ENCODE results near the gene EFNB3. TPM values are rescaled to one million over a fixed set of nuclear protein-coding genes. Genes with fewer than 3 reads are reported as not detected.

The EFNB3 gene
- total RNA-seq, 1 experiment from 2014 or later, result 5.1 TPM

GRCh38 chr17:7711051-7711755, 6.2 kb downstream of the EFNB3 start:
- Mint-ChIP-seq H3K4me3 (ENCODE audit: unreplicated experiment) (no peak overlapping the region), H3K4me1 (ENCODE audit: low read depth, unreplicated experiment) (no peaks in the 10 kb centered on the region), H3K36me3 (ENCODE audit: insufficient read depth, unreplicated experiment) (peaks cover 5% of the 10 kb centered on the region), H3K27ac (ENCODE audit: unreplicated experiment) (no peak overlapping the region), H3K9me3 (ENCODE audit: unreplicated experiment) (no peaks in the 10 kb centered on the region), H3K27me3 (ENCODE audit: insufficient read depth, unreplicated experiment) (peaks cover 7% of the 10 kb centered on the region)
- H3K4me1 ChIP-seq, result no peaks in the 10 kb centered on the region
- intact Hi-C loops (cut with micrococcal nuclease; ENCODE audit: unreplicated experiment), result no loop called here
- no TSS peak for BruUV-seq (replicated peaks)
- H3K4me3 ChIP-seq (ENCODE audit: low read depth, low read length), result no peak overlapping the region
- ChIA-PET POLR2A (no interaction called here), CTCF (no interaction called here)
- no peaks in the 10 kb centered on the region for H3K27me3 ChIP-seq (replicated peaks; ENCODE audit: control insufficient read depth, insufficient read depth, low read length)
- no peaks in the 10 kb centered on the region for H3K36me3 ChIP-seq (ENCODE audit: control insufficient read depth, insufficient read depth, low read length)
- no peak for TF ChIP-seq CTCF (IDR thresholded peaks at IDR 0.05; ENCODE audit: insufficient read depth in 1 of 2, low read depth in 1 of 2, low read length in 1 of 2, severe bottlenecking in 1 of 2, unreplicated experiment in 1 of 2)
- H3K9me3 ChIP-seq, result no peaks in the 10 kb centered on the region
- DNase-seq, result no peak

GRCh38 chr17:7712111-7712771, 7.2 kb downstream of the EFNB3 start:
- CTCF ChIA-PET, result interaction anchor here (0.7 kb wide), 1 partner anchor 23 kb away, joined by 5 read pairs; no protein-coding TSS in a partner anchor
- no peaks in the 10 kb centered on the region for H3K36me3 ChIP-seq (ENCODE audit: control insufficient read depth, insufficient read depth, low read length)
- no peak for DNase-seq
- peaks cover 7% of the 10 kb centered on the region for H3K27me3 Mint-ChIP-seq (ENCODE audit: insufficient read depth, unreplicated experiment)
- H3K36me3 Mint-ChIP-seq (ENCODE audit: insufficient read depth, unreplicated experiment), result peaks cover 5% of the 10 kb centered on the region
- no peaks in the 10 kb centered on the region for H3K9me3 Mint-ChIP-seq (ENCODE audit: unreplicated experiment)
- intact Hi-C loops (cut with micrococcal nuclease; ENCODE audit: unreplicated experiment), result no loop called here
- no peak overlapping the region for H3K4me3 Mint-ChIP-seq (ENCODE audit: unreplicated experiment)
- no peaks in the 10 kb centered on the region for H3K27me3 ChIP-seq (replicated peaks; ENCODE audit: control insufficient read depth, insufficient read depth, low read length)
- BruUV-seq (replicated peaks), result no TSS peak
- H3K4me1 Mint-ChIP-seq (ENCODE audit: low read depth, unreplicated experiment), result no peaks in the 10 kb centered on the region
- no peaks in the 10 kb centered on the region for H3K4me1 ChIP-seq
- POLR2A ChIA-PET, result interaction anchor here (0.5 kb wide), 1 partner anchor 39 kb away, joined by 5 read pairs; no protein-coding TSS in a partner anchor
- H3K27ac Mint-ChIP-seq (ENCODE audit: unreplicated experiment), result no peak overlapping the region
- no peak overlapping the region for H3K4me3 ChIP-seq (ENCODE audit: low read depth, low read length)
- no peaks in the 10 kb centered on the region for H3K9me3 ChIP-seq
- no peak for TF ChIP-seq CTCF (IDR thresholded peaks at IDR 0.05; ENCODE audit: insufficient read depth in 1 of 2, low read depth in 1 of 2, low read length in 1 of 2, severe bottlenecking in 1 of 2, unreplicated experiment in 1 of 2)

GRCh38 chr17:7713782-7714181, 8.8 kb downstream of the EFNB3 start:
- Histone ChIP-seq H3K27me3 (replicated peaks; ENCODE audit: control insufficient read depth, insufficient read depth, low read length) (no peaks in the 10 kb centered on the region), H3K9me3 (no peaks in the 10 kb centered on the region), H3K36me3 (ENCODE audit: control insufficient read depth, insufficient read depth, low read length) (no peaks in the 10 kb centered on the region), H3K4me1 (no peaks in the 10 kb centered on the region), H3K4me3 (ENCODE audit: low read depth, low read length) (no peak overlapping the region)
- intact Hi-C loops (cut with micrococcal nuclease; ENCODE audit: unreplicated experiment), result no loop called here
- no TSS peak for BruUV-seq (replicated peaks)
- no peak overlapping the region for H3K4me3 Mint-ChIP-seq (ENCODE audit: unreplicated experiment)
- no peaks in the 10 kb centered on the region for H3K9me3 Mint-ChIP-seq (ENCODE audit: unreplicated experiment)
- CTCF ChIA-PET, result no interaction called here
- no peaks in the 10 kb centered on the region for H3K4me1 Mint-ChIP-seq (ENCODE audit: low read depth, unreplicated experiment)
- H3K36me3 Mint-ChIP-seq (ENCODE audit: insufficient read depth, unreplicated experiment), result peaks cover 5% of the 10 kb centered on the region
- no peak for TF ChIP-seq CTCF (IDR thresholded peaks at IDR 0.05; ENCODE audit: insufficient read depth in 1 of 2, low read depth in 1 of 2, low read length in 1 of 2, severe bottlenecking in 1 of 2, unreplicated experiment in 1 of 2)
- POLR2A ChIA-PET, result no interaction called here
- H3K27ac Mint-ChIP-seq (ENCODE audit: unreplicated experiment), result no peak overlapping the region
- DNase-seq, result no peak
- peaks cover 11% of the 10 kb centered on the region for H3K27me3 Mint-ChIP-seq (ENCODE audit: insufficient read depth, unreplicated experiment)
